Parathyroid adenoma (tissue), 2 donors: ENCODE results near the gene OSBPL8.

Source experiments
- H2AFZ ChIP-seq: fragments of 300-600 bp; sonication (generic); one replicate; pipeline ENCODE4 v1.7.0; 2017; ENCODE audit warnings: antibody characterized with exemption, mild to moderate bottlenecking
- H3K27ac ChIP-seq: fragments of 300-600 bp; sonication (generic); one replicate; pipeline ENCODE4 v1.7.0; 2017
- H3K27me3 ChIP-seq: fragments of 300-600 bp; sonication (generic); one replicate; pipeline ENCODE4 v1.7.0; 2017; ENCODE audit warnings: low read length; ENCODE audit not compliant: control insufficient read depth, insufficient read depth
- H3K36me3 ChIP-seq: fragments of 300-600 bp; sonication (generic); one replicate; pipeline ENCODE4 v1.7.0; 2017; ENCODE audit warnings: low read length; ENCODE audit not compliant: control insufficient read depth, insufficient read depth
- H3K4me1 ChIP-seq: fragments of 300-600 bp; sonication (generic); one replicate; pipeline ENCODE4 v1.7.0; 2017; ENCODE audit warnings: control low read depth
- H3K4me2 ChIP-seq: fragments of 300-600 bp; sonication (generic); one replicate; pipeline ENCODE4 v1.7.0; 2017; ENCODE audit warnings: low read length
- H3K4me3 ChIP-seq: fragments of 300-600 bp; sonication (generic); one replicate; pipeline ENCODE4 v1.7.0; 2017; ENCODE audit warnings: low read depth, low read length
- H3K79me2 ChIP-seq: fragments of 300-600 bp; sonication (generic); one replicate; pipeline ENCODE4 v1.7.0; 2017; ENCODE audit warnings: control low read depth
- H3K9ac ChIP-seq: fragments of 300-600 bp; sonication (generic); one replicate; pipeline ENCODE4 v1.7.0; 2017; ENCODE audit warnings: mild to moderate bottlenecking
- H3K9me3 ChIP-seq: fragments of 300-600 bp; sonication (generic); one replicate; pipeline ENCODE4 v1.7.0; 2017; ENCODE audit warnings: low read length; ENCODE audit not compliant: control insufficient read depth
- TF ChIP-seq, protein P1 (sequence below): fragments of 300-600 bp; sonication (generic); IDR thresholded peaks from one replicate; pipeline ENCODE4 v1.7.0; 2017; ENCODE audit warnings: antibody characterized with exemption, mild to moderate bottlenecking
- donor health status: primary hyperparathyroidism.

The OSBPL8 gene

DNA sequence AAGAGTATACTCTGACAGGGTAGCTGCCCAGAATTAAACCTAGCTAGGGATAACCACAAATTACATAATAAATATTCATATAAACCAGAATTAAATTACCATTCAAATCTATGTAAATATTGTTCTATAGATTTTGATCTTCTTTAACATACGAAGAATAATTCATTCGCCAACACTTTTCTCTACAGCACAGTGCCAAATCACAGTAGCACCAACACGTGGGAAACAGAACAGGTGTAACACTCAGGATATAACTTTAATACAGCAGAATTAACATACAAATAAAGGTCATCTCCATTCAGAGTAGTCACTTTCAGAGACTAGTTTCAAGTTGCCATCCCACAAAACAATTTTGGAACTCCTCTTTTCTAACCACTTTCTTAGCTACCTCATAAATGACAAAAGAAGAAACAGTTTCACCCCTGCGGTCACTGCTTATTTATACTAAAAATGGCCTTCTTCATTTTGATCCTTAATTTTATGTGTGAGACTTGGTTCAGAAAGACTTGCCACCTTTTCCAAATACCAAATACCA lies 15.7 kb downstream of the OSBPL8 start:
- TF ChIP-seq, protein P1, sequence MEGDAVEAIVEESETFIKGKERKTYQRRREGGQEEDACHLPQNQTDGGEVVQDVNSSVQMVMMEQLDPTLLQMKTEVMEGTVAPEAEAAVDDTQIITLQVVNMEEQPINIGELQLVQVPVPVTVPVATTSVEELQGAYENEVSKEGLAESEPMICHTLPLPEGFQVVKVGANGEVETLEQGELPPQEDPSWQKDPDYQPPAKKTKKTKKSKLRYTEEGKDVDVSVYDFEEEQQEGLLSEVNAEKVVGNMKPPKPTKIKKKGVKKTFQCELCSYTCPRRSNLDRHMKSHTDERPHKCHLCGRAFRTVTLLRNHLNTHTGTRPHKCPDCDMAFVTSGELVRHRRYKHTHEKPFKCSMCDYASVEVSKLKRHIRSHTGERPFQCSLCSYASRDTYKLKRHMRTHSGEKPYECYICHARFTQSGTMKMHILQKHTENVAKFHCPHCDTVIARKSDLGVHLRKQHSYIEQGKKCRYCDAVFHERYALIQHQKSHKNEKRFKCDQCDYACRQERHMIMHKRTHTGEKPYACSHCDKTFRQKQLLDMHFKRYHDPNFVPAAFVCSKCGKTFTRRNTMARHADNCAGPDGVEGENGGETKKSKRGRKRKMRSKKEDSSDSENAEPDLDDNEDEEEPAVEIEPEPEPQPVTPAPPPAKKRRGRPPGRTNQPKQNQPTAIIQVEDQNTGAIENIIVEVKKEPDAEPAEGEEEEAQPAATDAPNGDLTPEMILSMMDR = no peak
- Histone ChIP-seq H3K27me3 (no peaks in the 10 kb centered on the region), H3K4me1 (peaks cover 4% of the 10 kb centered on the region), H3K36me3 (no peaks in the 10 kb centered on the region), H3K4me2 (no peak overlapping the region), H3K79me2 (peaks cover 13% of the 10 kb centered on the region), H2AFZ (no peak overlapping the region), H3K9ac (no peak overlapping the region), H3K27ac (no peak overlapping the region), H3K4me3 (no peak overlapping the region), H3K9me3 (no peaks in the 10 kb centered on the region)

DNA sequence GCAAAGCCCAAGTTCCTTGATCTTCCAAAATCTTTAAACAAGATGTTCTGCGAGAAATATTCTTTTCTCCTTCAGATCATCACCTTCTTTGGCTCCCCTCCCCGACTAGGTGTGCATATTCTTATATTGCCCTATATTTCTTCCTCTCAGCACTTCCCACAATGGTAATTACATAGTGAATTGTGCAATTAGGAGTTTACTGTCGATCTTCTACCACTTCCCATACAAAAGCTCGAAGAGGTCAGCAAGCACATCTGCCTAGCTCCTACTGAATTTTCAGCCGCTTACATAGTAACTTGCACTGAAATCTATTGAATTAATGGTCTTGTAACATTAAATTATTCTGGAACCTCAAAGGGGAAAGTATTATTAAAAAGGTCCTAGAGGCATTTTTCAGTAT lies 16.7 kb downstream of the OSBPL8 start:
- no peak overlapping the region for H3K27ac ChIP-seq
- H3K27me3 ChIP-seq = no peaks in the 10 kb centered on the region
- H3K4me2 ChIP-seq = no peak overlapping the region
- H3K9ac ChIP-seq = no peak overlapping the region
- no peaks in the 10 kb centered on the region for H3K36me3 ChIP-seq
- no peak overlapping the region for H3K4me3 ChIP-seq
- no peak overlapping the region for H2AFZ ChIP-seq
- no peaks in the 10 kb centered on the region for H3K4me1 ChIP-seq
- TF ChIP-seq, protein P1 = no peak
- H3K9me3 ChIP-seq = no peaks in the 10 kb centered on the region
- peaks cover 6% of the 10 kb centered on the region for H3K79me2 ChIP-seq

DNA sequence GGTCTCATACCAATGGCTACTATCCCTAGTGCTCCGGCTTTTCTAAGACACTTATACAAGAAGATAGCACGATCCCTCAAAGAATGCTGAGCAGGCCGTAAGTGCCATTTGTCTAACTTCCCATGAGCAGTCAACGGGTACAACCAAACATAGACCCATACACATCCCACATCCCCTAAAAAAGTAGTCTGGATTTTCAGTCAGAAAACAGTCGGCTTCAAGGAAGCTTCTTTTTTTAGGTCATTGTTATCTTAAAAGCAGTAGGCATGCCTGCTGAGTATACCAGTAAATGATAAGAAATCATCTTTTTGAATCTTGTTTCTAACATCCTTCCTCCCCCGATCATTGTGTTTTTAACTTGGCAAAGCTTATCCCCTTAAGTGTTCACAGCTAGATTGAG lies 19.8 kb downstream of the OSBPL8 start:
- H2AFZ ChIP-seq = no peak overlapping the region
- H3K4me2 ChIP-seq = no peak overlapping the region
- H3K79me2 ChIP-seq = no peaks in the 10 kb centered on the region
- no peaks in the 10 kb centered on the region for H3K9me3 ChIP-seq
- H3K27ac ChIP-seq = no peak overlapping the region
- H3K4me3 ChIP-seq = no peak overlapping the region
- H3K4me1 ChIP-seq = no peaks in the 10 kb centered on the region
- H3K27me3 ChIP-seq = no peaks in the 10 kb centered on the region
- TF ChIP-seq, protein P1 = no peak
- no peaks in the 10 kb centered on the region for H3K36me3 ChIP-seq
- H3K9ac ChIP-seq = no peak overlapping the region

DNA sequence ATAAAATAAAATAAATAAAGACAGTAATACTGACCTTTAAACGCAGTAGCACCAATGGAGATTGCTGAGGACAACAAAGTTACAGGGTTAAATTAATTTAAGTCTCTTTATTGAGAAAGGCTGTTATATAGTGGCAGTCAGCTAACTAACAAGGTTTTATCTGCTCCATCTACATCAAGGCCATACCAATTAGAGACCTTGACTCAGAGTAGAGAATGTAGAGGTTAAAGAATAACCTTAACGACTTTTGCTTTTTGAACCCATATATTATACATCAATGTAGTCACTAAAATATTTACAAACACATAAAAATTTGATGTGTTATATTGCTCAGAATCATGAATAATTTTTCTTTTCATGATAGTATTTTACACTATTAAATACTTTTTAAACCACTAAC lies 21.6 kb downstream of the OSBPL8 start:
- Histone ChIP-seq H3K4me3 (no peak overlapping the region), H3K9ac (no peak overlapping the region), H2AFZ (no peak overlapping the region), H3K79me2 (no peaks in the 10 kb centered on the region), H3K4me2 (no peak overlapping the region), H3K4me1 (no peaks in the 10 kb centered on the region), H3K27ac (no peak overlapping the region), H3K9me3 (no peaks in the 10 kb centered on the region), H3K36me3 (no peaks in the 10 kb centered on the region), H3K27me3 (no peaks in the 10 kb centered on the region)
- TF ChIP-seq, protein P1 = no peak

DNA sequence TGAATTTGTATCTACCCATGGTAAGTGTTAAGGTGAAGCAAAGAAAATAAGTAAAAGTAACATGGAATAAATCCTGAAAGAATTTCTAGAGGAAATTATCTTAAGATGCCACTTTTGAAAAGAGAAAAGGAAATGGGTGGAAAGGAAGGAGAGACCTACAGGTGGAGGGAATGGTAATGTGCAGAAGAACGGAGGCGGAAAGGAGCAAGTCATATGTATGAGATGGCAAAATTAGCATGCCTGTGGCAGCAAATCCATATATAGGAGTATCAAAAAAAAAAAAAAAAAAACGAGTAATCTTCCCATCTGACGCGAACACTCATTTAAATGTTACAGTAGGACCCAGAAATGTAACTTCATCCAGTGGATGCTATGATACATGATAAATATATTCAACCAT lies 23.0 kb downstream of the OSBPL8 start:
- H3K36me3 ChIP-seq = no peaks in the 10 kb centered on the region
- no peak overlapping the region for H3K4me2 ChIP-seq
- H3K79me2 ChIP-seq = no peaks in the 10 kb centered on the region
- H3K27ac ChIP-seq = no peak overlapping the region
- H3K4me3 ChIP-seq = no peak overlapping the region
- TF ChIP-seq, protein P1 = no peak
- H3K27me3 ChIP-seq = no peaks in the 10 kb centered on the region
- no peaks in the 10 kb centered on the region for H3K4me1 ChIP-seq
- H2AFZ ChIP-seq = no peak overlapping the region
- no peak overlapping the region for H3K9ac ChIP-seq
- no peaks in the 10 kb centered on the region for H3K9me3 ChIP-seq
